DND-41 (cell line): ENCODE measurements around the gene C11orf71.

Experiments used
- ATAC-seq: fragments of 200-7000 bp; cut with Tn5 transposase; 3 replicates; pipeline ENCODE4 v1.9.1; 2021; ENCODE audit warnings: low read depth; ENCODE audit not compliant: insufficient read depth
- DNase-seq: peaks from one replicate; pipeline ENCODE4 v3.0.0-alpha.2; 2020
- H2AFZ ChIP-seq: 2 replicates; pipeline ENCODE4 v1.6.0; 2012; ENCODE audit warnings: low read depth, low read length
- H3K27ac ChIP-seq: 2 replicates; pipeline ENCODE4 v1.5.1; 2012; ENCODE audit warnings: low read length, inconsistent platforms
- H3K27me3 ChIP-seq: fragments of 200-600 bp; sonication (generic); 2 replicates; pipeline ENCODE4 v1.6.0; 2012; ENCODE audit warnings: low read length, mild to moderate bottlenecking, inconsistent platforms; ENCODE audit not compliant: insufficient read depth, poor library complexity
- H3K36me3 ChIP-seq: 2 replicates; pipeline ENCODE4 v1.5.1; 2012; ENCODE audit warnings: low read length, inconsistent platforms; ENCODE audit not compliant: insufficient read depth
- H3K4me1 ChIP-seq: 2 replicates; pipeline ENCODE4 v1.5.1; 2012; ENCODE audit warnings: mild to moderate bottlenecking, low read length; ENCODE audit not compliant: insufficient read depth
- H3K4me2 ChIP-seq: 2 replicates; pipeline ENCODE4 v1.6.0; 2012; ENCODE audit warnings: mild to moderate bottlenecking, moderate library complexity, low read length, inconsistent platforms; ENCODE audit not compliant: insufficient read depth
- H3K4me3 ChIP-seq, 2 experiments: fragments of 200-600 bp in 1 of 2; shearing (Covaris generic) in 1 of 2; 2 replicates each; pipeline ENCODE4 v1.5.1; 2012 to 2016; ENCODE audit warnings: inconsistent platforms in 2 of 2, low read length in 2 of 2, mild to moderate bottlenecking in 2 of 2, low read depth in 1 of 2, moderate library complexity in 1 of 2
- H3K79me2 ChIP-seq: 2 replicates; pipeline ENCODE4 v1.6.0; 2012; ENCODE audit warnings: low read length, inconsistent platforms; ENCODE audit not compliant: insufficient read depth
- H3K9ac ChIP-seq: 2 replicates; pipeline ENCODE4 v1.6.0; 2012; ENCODE audit warnings: low read depth, mild to moderate bottlenecking, inconsistent platforms, low read length, moderate library complexity
- H3K9me3 ChIP-seq: 2 replicates; pipeline ENCODE4 v1.5.1; 2012; ENCODE audit warnings: low read length, moderate library complexity, mild to moderate bottlenecking, inconsistent platforms; ENCODE audit not compliant: insufficient read depth, severe bottlenecking
- H4K20me1 ChIP-seq: 2 replicates; pipeline ENCODE4 v1.6.0; 2012; ENCODE audit warnings: low read length; ENCODE audit not compliant: insufficient read depth
- EZH2 ChIP-seq: IDR thresholded peaks from 3 replicates; pipeline ENCODE4 v1.6.1; 2012; ENCODE audit warnings: borderline replicate concordance, low read depth, mild to moderate bottlenecking, moderate library complexity, low read length, inconsistent platforms; ENCODE audit not compliant: severe bottlenecking
- TF ChIP-seq, protein P1 (sequence below): IDR thresholded peaks from 2 replicates; pipeline ENCODE4 v1.5.1; 2012; ENCODE audit warnings: borderline replicate concordance, low read length, moderate library complexity, mild to moderate bottlenecking; ENCODE audit not compliant: poor library complexity, severe bottlenecking; ENCODE audit errors: extremely low read depth

The C11orf71 gene

DNA sequence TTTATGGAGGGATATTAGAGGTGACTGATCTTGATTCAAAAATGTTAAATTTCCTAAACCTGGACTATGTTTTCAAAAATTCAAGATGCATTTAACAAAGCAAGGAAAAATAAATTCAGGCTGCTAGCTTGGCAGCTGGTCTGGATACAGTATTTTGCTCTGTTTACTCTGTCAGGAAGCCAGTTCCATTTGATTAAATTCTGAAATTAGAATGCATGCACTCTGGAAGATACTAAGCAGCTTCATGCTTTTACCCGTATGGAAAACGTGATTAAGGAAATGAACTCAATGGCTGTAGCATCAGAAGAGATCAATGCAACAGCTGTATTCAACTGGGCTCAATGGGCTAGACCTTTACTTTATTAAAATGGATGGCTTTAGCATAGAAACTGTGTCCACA, 14.2 kb downstream of the C11orf71 start:
- no peak for TF ChIP-seq EZH2
- TF ChIP-seq, protein P1, sequence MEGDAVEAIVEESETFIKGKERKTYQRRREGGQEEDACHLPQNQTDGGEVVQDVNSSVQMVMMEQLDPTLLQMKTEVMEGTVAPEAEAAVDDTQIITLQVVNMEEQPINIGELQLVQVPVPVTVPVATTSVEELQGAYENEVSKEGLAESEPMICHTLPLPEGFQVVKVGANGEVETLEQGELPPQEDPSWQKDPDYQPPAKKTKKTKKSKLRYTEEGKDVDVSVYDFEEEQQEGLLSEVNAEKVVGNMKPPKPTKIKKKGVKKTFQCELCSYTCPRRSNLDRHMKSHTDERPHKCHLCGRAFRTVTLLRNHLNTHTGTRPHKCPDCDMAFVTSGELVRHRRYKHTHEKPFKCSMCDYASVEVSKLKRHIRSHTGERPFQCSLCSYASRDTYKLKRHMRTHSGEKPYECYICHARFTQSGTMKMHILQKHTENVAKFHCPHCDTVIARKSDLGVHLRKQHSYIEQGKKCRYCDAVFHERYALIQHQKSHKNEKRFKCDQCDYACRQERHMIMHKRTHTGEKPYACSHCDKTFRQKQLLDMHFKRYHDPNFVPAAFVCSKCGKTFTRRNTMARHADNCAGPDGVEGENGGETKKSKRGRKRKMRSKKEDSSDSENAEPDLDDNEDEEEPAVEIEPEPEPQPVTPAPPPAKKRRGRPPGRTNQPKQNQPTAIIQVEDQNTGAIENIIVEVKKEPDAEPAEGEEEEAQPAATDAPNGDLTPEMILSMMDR: no peak
- no peaks in the 10 kb centered on the region for H4K20me1 ChIP-seq
- H3K27me3 ChIP-seq: peaks cover 3% of the 10 kb centered on the region
- no peak overlapping the region for H2AFZ ChIP-seq
- H3K27ac ChIP-seq: no peak overlapping the region
- no peak overlapping the region for H3K9ac ChIP-seq
- H3K36me3 ChIP-seq: no peaks in the 10 kb centered on the region
- no peak overlapping the region for H3K4me2 ChIP-seq
- H3K4me1 ChIP-seq: no peaks in the 10 kb centered on the region
- H3K9me3 ChIP-seq: peaks cover 3% of the 10 kb centered on the region
- H3K79me2 ChIP-seq: no peaks in the 10 kb centered on the region
- no peak for ATAC-seq
- H3K4me3 ChIP-seq: no peak overlapping the region
- DNase-seq: no peak

DNA sequence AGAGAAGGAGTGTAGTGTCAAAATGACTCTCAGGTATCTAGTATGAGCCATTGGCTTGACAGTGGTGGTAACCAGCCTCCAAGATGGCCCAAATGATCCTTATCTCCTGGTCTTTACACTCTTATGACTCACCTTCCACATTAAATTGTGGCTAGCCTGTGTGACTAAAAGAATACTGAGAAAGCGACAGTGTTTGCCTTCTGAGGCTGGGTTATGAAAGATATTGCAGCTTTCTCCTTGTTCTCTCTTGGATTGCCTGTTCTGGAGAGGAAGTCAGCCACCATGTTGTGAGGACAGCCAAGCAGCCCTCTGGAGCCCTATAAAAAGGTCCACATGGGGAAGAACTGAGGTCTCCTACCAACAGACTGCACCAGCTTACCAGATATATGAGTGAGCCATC, 15.8 kb downstream of the C11orf71 start:
- TF ChIP-seq, protein P1: no peak
- TF ChIP-seq EZH2: no peak
- ATAC-seq: no peak

DNA sequence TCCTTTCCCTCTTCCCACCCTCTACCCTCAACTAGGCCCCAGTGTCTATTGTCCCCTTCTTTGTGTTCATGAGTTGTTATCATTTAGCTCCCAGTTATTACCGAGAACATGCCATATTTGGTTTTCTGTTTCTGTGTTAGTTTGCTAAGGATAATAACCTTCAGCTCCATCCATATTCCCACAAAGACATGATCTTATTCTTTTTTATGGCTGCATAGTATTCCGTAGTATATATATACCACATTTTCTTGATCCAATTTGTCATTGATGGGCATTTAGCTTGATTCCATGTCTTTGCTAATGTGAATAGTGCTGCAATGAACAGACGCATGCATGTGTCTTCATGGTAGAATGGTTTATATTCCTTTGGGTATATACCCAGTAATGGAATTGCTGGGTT, 17.8 kb downstream of the C11orf71 start:
- no peaks in the 10 kb centered on the region for H3K79me2 ChIP-seq
- H2AFZ ChIP-seq: no peak overlapping the region
- no peak overlapping the region for H3K27ac ChIP-seq
- H3K4me3 ChIP-seq: no peak overlapping the region
- no peak overlapping the region for H3K4me2 ChIP-seq
- H4K20me1 ChIP-seq: no peaks in the 10 kb centered on the region
- ATAC-seq (no peak), DNase-seq (no peak)
- no peak for TF ChIP-seq EZH2
- TF ChIP-seq, protein P1: no peak
- H3K27me3 ChIP-seq: peaks cover 3% of the 10 kb centered on the region
- no peaks in the 10 kb centered on the region for H3K36me3 ChIP-seq
- no peaks in the 10 kb centered on the region for H3K4me1 ChIP-seq
- peaks cover 3% of the 10 kb centered on the region for H3K9me3 ChIP-seq
- H3K9ac ChIP-seq: no peak overlapping the region

More for the DNA sequence above, 15.8 kb downstream of the C11orf71 start:
- Histone ChIP-seq H3K9me3 (peaks cover 3% of the 10 kb centered on the region), H4K20me1 (no peaks in the 10 kb centered on the region), H3K4me1 (no peaks in the 10 kb centered on the region), H3K36me3 (no peaks in the 10 kb centered on the region), H3K27ac (no peak overlapping the region), H3K4me2 (no peak overlapping the region), H2AFZ (no peak overlapping the region), H3K9ac (no peak overlapping the region), H3K79me2 (no peaks in the 10 kb centered on the region), H3K27me3 (peaks cover 3% of the 10 kb centered on the region), H3K4me3 (no peak overlapping the region)
- no peak for DNase-seq

DNA sequence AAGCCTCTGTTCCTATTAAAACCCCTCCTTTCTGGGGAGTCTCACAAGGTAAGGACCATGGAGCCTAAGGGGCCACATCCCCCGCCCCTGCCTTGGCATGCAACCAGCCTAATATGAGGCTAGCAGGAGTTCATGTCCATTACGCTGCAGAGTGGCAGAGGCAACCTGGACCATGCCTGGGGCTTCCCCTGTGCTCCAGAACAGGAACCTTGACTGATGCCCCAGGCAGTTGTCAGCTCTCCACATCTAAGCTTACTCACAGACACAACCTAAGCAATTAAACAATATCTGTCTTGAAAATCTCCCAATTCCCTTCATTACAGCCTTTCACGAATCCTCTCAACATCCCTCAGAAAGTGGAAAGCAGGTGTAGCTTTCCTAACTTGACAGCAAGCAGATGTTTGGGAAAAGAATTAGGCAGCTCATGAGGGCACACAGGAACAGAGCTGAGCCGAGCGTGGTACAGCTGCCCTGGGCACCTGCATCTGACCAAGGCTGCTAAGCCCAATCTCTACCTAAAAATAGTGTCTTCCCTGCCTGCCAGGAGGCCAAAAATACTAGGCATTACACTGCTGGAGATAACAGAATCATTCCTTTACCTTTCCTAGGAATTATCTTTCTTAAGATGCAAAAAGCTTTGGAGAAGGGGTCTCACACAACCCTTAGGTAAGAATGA, 20.8 kb downstream of the C11orf71 start:
- Histone ChIP-seq H3K79me2 (no peaks in the 10 kb centered on the region), H3K36me3 (no peaks in the 10 kb centered on the region), H3K27me3 (peaks cover 5% of the 10 kb centered on the region), H3K4me3 (no peak overlapping the region), H3K9ac (no peak overlapping the region), H2AFZ (no peak overlapping the region), H3K4me2 (no peak overlapping the region), H4K20me1 (no peaks in the 10 kb centered on the region), H3K9me3 (peaks cover 3% of the 10 kb centered on the region), H3K4me1 (no peaks in the 10 kb centered on the region), H3K27ac (no peak overlapping the region)
- no peak for DNase-seq
- TF ChIP-seq, protein P1: no peak
- no peak for TF ChIP-seq EZH2
- ATAC-seq: no peak
